ENCODE measurements around the gene ZBTB40.
A peak's percentile ranks its signal among the peaks of the same experiment; 100 is the strongest.

The ZBTB40 gene

GRCh38 chr1:22428672-22429071 is 23.0 kb upstream of the ZBTB40 start:
- TF ChIP-seq, protein P1, sequence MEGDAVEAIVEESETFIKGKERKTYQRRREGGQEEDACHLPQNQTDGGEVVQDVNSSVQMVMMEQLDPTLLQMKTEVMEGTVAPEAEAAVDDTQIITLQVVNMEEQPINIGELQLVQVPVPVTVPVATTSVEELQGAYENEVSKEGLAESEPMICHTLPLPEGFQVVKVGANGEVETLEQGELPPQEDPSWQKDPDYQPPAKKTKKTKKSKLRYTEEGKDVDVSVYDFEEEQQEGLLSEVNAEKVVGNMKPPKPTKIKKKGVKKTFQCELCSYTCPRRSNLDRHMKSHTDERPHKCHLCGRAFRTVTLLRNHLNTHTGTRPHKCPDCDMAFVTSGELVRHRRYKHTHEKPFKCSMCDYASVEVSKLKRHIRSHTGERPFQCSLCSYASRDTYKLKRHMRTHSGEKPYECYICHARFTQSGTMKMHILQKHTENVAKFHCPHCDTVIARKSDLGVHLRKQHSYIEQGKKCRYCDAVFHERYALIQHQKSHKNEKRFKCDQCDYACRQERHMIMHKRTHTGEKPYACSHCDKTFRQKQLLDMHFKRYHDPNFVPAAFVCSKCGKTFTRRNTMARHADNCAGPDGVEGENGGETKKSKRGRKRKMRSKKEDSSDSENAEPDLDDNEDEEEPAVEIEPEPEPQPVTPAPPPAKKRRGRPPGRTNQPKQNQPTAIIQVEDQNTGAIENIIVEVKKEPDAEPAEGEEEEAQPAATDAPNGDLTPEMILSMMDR (IDR thresholded peaks at IDR 0.05; ENCODE audit: low read length, missing control alignments): no peak
- H3K4me3 ChIP-seq (replicated peaks; ENCODE audit: low read depth, low read length): peak overlapping the region; percentile 53
- peak; percentile 70 for DNase-seq (ENCODE audit: low read depth)

DNA sequence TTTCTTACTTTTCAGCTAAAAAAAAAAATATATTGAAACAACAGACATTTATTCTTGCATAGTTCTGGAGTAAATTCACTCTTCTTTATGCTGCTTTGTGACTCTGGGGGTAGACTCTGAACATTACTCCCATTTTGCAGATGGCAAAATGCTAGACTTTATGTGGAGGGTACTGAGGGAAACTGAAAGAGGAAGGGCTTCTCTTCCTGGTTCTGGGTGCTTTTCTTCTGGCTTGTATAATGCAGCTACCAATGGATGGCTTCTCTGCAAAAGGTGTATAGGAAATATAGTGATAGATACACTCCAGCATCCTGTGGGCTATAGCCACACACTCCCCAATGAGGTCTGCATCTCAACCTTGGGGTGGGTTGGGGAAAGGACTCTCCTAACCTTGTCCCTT is 19.7 kb upstream of the ZBTB40 start:
- no peak for DNase-seq (ENCODE audit: low read depth)

GRCh38 chr1:22434717-22435116 is 16.9 kb upstream of the ZBTB40 start:
- no peak overlapping the region for H3K4me3 ChIP-seq (replicated peaks; ENCODE audit: low read depth, low read length)
- DNase-seq (ENCODE audit: low read depth): no peak
- TF ChIP-seq, protein P1 (IDR thresholded peaks at IDR 0.05; ENCODE audit: low read length, missing control alignments): no peak

More for the DNA sequence above, 19.7 kb upstream of the ZBTB40 start:
- no peak overlapping the region for H3K4me3 ChIP-seq (replicated peaks; ENCODE audit: low read depth, low read length)
- TF ChIP-seq, protein P1 (IDR thresholded peaks at IDR 0.05; ENCODE audit: low read length, missing control alignments): no peak

DNA sequence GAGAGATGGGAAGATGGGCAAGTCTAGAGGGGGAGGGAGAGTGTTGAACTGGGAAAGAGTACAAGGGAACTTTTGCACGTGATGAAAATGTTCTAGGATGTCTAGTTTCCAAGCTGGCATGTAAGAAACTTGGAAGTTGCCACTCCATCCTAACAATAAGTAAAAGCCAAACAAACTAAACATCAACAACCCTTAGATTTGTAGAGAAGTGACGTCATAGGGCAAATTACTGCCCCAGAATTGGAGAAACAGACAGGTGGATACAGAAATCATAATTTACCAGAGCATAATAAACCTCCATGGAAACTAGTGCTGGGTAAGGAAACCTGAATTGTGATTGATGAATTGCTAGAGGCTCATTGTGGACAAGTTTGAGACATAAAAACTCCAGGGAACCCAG is 14.7 kb upstream of the ZBTB40 start:
- TF ChIP-seq, protein P1 (IDR thresholded peaks at IDR 0.05; ENCODE audit: low read length, missing control alignments): no peak
- no peak overlapping the region for H3K4me3 ChIP-seq (replicated peaks; ENCODE audit: low read depth, low read length)
- DNase-seq (ENCODE audit: low read depth): no peak

DNA sequence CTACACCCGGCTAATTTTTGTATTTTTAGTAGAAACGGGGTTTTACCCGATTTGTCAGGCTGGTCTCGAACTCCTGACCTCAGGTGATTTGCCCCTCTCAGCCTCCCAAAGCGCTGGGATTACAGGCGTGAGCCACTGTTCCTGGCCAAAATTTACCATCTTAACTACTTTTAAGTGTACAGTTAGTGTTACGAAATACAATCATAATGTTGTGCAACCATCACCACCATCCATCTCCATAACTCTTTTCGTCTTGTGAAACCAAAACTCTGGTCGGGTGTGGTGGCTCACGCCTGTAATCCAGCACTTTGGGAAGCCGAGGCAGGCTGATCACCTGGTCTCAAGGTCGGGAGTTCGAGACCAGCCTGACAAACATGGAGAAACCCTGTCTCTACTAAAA is 14.1 kb upstream of the ZBTB40 start:
- TF ChIP-seq, protein P1 (IDR thresholded peaks at IDR 0.05; ENCODE audit: low read length, missing control alignments): no peak
- DNase-seq (ENCODE audit: low read depth): peak; percentile 24

GRCh38 chr1:22440582-22440981 is 11.1 kb upstream of the ZBTB40 start:
- DNase-seq (ENCODE audit: low read depth): no peak
- TF ChIP-seq, protein P1 (IDR thresholded peaks at IDR 0.05; ENCODE audit: low read length, missing control alignments): no peak
- H3K4me3 ChIP-seq (replicated peaks; ENCODE audit: low read depth, low read length): no peak overlapping the region

More for the DNA sequence above, 14.1 kb upstream of the ZBTB40 start:
- H3K4me3 ChIP-seq (replicated peaks; ENCODE audit: low read depth, low read length): no peak overlapping the region

GRCh38 chr1:22442212-22442894 is 9.3 kb upstream of the ZBTB40 start:
- no peak for DNase-seq (ENCODE audit: low read depth)
- H3K4me3 ChIP-seq (replicated peaks; ENCODE audit: low read depth, low read length): no peak overlapping the region
- TF ChIP-seq, protein P1 (IDR thresholded peaks at IDR 0.05; ENCODE audit: low read length, missing control alignments): no peak

All from fibroblast of pulmonary artery (primary cell).